WTC11 (cell line): Measurements from ENCODE around the gene SRSF11. TPM values are rescaled to one million over a fixed set of nuclear protein-coding genes. Genes with fewer than 3 reads are reported as not detected.
A peak's percentile ranks its signal among the peaks of the same experiment; 100 is the strongest.

Experiments used
- AFF4 ChIP-seq: sonication (generic); formaldehyde crosslinking; IDR thresholded peaks from 2 replicates; pipeline ENCODE4 v1.8.1; 2023; ENCODE audit warnings: mild to moderate bottlenecking, missing genetic modification reagents, borderline replicate concordance
- ARID4B ChIP-seq: sonication (generic); formaldehyde crosslinking; IDR thresholded peaks from 2 replicates; pipeline ENCODE4 v1.8.0; 2023; ENCODE audit warnings: missing genetic modification reagents, mild to moderate bottlenecking, borderline replicate concordance
- ATF2 ChIP-seq: sonication (generic); formaldehyde crosslinking; IDR thresholded peaks from 2 replicates; pipeline ENCODE4 v1.8.1; 2022; ENCODE audit warnings: low read depth, missing genetic modification reagents, borderline replicate concordance
- CREM ChIP-seq: sonication (generic); formaldehyde crosslinking; IDR thresholded peaks from 2 replicates; pipeline ENCODE4 v1.8.1; 2022; ENCODE audit warnings: mild to moderate bottlenecking, missing genetic modification reagents, moderate library complexity
- FOXJ3 ChIP-seq: sonication (generic); formaldehyde crosslinking; IDR thresholded peaks from 2 replicates; pipeline ENCODE4 v1.9.0; 2021; ENCODE audit warnings: missing genetic modification reagents, mild to moderate bottlenecking, borderline replicate concordance
- GABPB1 ChIP-seq: sonication (generic); formaldehyde crosslinking; IDR thresholded peaks from 2 replicates; pipeline ENCODE4 v1.8.1; 2023; ENCODE audit warnings: mild to moderate bottlenecking, missing genetic modification reagents
- KAT7 ChIP-seq: sonication (generic); formaldehyde crosslinking; IDR thresholded peaks from 2 replicates; pipeline ENCODE4 v1.8.1; 2023; ENCODE audit warnings: missing genetic modification reagents, mild to moderate bottlenecking, borderline replicate concordance
- MYBL2 ChIP-seq: sonication (generic); formaldehyde crosslinking; IDR thresholded peaks from 2 replicates; pipeline ENCODE4 v1.8.1; 2023; ENCODE audit warnings: mild to moderate bottlenecking, moderate library complexity, missing genetic modification reagents
- NFE2L1 ChIP-seq: sonication (generic); formaldehyde crosslinking; IDR thresholded peaks from 2 replicates; pipeline ENCODE4 v1.8.1; 2023; ENCODE audit warnings: missing genetic modification reagents
- NFYB ChIP-seq: sonication (generic); formaldehyde crosslinking; conservative IDR thresholded peaks from 2 replicates; pipeline ENCODE4 v1.8.0; 2022; ENCODE audit warnings: low read depth, missing genetic modification reagents
- TCF7 ChIP-seq: sonication (generic); formaldehyde crosslinking; IDR thresholded peaks from 2 replicates; pipeline ENCODE4 v1.8.0; 2022; ENCODE audit warnings: mild to moderate bottlenecking, low read depth, missing genetic modification reagents, moderate library complexity
- TEAD1 ChIP-seq: sonication (generic); formaldehyde crosslinking; IDR thresholded peaks from 2 replicates; pipeline ENCODE4 v1.8.0; 2022; ENCODE audit warnings: mild to moderate bottlenecking, missing genetic modification reagents
- TEAD4 ChIP-seq: sonication (generic); formaldehyde crosslinking; IDR thresholded peaks from 2 replicates; pipeline ENCODE4 v1.8.0; 2022; ENCODE audit warnings: mild to moderate bottlenecking, missing genetic modification reagents
- ZBTB43 ChIP-seq: sonication (generic); formaldehyde crosslinking; IDR thresholded peaks from 2 replicates; pipeline ENCODE4 v1.8.1; 2023; ENCODE audit warnings: mild to moderate bottlenecking, missing genetic modification reagents
- total RNA-seq: library from RNA; stranded (reverse); gene quantifications from 3 replicates; pipeline ENCODE4 v1.2.3, GENCODE V29; 2021
- TF ChIP-seq, protein P1 (sequence below): fragments of 250-450 bp; sonication (Bioruptor Pico); conservative IDR thresholded peaks from 2 replicates; pipeline ENCODE4 v1.9.0; 2021; ENCODE audit warnings: mild to moderate bottlenecking
- TF ChIP-seq, protein P2 (sequence below): sonication (generic); formaldehyde crosslinking; IDR thresholded peaks from 2 replicates; pipeline ENCODE4 v1.8.0; 2022; ENCODE audit warnings: mild to moderate bottlenecking, missing genetic modification reagents
- TF ChIP-seq, protein P3 (sequence below): fragments of 250-450 bp; sonication (Bioruptor Pico); IDR thresholded peaks from 2 replicates; pipeline ENCODE4 v1.9.0; 2021; ENCODE audit warnings: mild to moderate bottlenecking, borderline replicate concordance
- TF ChIP-seq, protein P4 (sequence below): sonication (generic); formaldehyde crosslinking; IDR thresholded peaks from 2 replicates; pipeline ENCODE4 v1.8.1; 2022; ENCODE audit warnings: mild to moderate bottlenecking, moderate library complexity, missing genetic modification reagents

SRSF11 gene
- total RNA-seq, 1 experiment from 2014 or later, result 193 TPM

GRCh38 chr1:70205434-70206118 is 15.6 kb upstream of the SRSF11 start, which contains the start of gene LRRC40 (continued):
- TF ChIP-seq ARID4B (CRISPR knock-in tag) (peak; percentile 81; the same call in 1 of the 2 replicates), KAT7 (CRISPR knock-in tag) (peak; percentile 89), NFE2L1 (CRISPR knock-in tag) (0 out of 2 replicates have a peak, but pooled peaks have one; percentile 28), ZBTB43 (CRISPR knock-in tag) (0 out of 2 replicates have a peak, but pooled peaks have one; percentile 87), FOXJ3 (CRISPR knock-in tag) (no peak), ATF2 (no peak), MYBL2 (CRISPR knock-in tag) (peak; percentile 78), TEAD4 (CRISPR knock-in tag) (no peak), NFYB (CRISPR knock-in tag) (peak; percentile 31; the same call in 1 of the 2 replicates), TCF7 (CRISPR knock-in tag) (no peak), AFF4 (CRISPR knock-in tag) (peak; percentile 68; the same call in 1 of the 2 replicates), GABPB1 (CRISPR knock-in tag) (peak; percentile 82), TEAD1 (CRISPR knock-in tag) (peak; percentile 50; the same call in 1 of the 2 replicates), CREM (CRISPR knock-in tag) (peak; percentile 100)
- TF ChIP-seq, protein P1, sequence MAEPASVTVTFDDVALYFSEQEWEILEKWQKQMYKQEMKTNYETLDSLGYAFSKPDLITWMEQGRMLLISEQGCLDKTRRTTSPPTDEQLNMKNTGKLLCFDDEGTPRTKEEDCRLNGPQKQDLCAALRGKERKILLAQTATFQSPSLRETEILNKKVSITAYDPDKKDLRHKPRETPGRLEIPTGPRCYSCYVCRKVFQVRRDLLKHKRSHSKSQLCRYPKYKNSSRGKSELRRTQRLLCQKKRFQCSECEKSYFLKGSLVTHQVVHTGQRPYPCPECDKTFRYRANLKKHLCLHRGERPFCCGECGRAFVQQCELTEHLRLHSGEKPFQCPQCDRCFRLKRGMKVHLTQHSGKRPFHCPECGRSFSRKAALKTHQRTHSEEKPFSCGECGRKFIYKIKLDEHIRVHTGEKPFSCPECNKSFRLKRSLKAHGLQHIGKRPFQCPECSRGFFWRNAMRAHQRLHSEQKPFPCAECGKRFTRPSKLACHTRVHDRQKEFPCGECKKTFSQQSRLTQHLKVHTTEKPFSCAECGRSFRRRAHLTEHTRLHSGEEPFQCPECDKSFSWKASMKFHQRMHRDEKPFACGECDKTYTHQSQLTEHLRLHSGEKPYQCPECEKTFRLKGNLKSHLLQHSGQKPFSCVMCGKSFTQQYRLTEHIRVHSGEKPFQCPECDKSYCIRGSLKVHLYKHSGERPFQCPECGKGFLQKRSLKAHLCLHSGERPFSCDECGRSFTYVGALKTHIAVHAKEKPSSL (CRISPR knock-in tag), result no peak
- TF ChIP-seq, protein P2, sequence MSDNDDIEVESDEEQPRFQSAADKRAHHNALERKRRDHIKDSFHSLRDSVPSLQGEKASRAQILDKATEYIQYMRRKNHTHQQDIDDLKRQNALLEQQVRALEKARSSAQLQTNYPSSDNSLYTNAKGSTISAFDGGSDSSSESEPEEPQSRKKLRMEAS, result peak; percentile 87
- TF ChIP-seq, protein P3, sequence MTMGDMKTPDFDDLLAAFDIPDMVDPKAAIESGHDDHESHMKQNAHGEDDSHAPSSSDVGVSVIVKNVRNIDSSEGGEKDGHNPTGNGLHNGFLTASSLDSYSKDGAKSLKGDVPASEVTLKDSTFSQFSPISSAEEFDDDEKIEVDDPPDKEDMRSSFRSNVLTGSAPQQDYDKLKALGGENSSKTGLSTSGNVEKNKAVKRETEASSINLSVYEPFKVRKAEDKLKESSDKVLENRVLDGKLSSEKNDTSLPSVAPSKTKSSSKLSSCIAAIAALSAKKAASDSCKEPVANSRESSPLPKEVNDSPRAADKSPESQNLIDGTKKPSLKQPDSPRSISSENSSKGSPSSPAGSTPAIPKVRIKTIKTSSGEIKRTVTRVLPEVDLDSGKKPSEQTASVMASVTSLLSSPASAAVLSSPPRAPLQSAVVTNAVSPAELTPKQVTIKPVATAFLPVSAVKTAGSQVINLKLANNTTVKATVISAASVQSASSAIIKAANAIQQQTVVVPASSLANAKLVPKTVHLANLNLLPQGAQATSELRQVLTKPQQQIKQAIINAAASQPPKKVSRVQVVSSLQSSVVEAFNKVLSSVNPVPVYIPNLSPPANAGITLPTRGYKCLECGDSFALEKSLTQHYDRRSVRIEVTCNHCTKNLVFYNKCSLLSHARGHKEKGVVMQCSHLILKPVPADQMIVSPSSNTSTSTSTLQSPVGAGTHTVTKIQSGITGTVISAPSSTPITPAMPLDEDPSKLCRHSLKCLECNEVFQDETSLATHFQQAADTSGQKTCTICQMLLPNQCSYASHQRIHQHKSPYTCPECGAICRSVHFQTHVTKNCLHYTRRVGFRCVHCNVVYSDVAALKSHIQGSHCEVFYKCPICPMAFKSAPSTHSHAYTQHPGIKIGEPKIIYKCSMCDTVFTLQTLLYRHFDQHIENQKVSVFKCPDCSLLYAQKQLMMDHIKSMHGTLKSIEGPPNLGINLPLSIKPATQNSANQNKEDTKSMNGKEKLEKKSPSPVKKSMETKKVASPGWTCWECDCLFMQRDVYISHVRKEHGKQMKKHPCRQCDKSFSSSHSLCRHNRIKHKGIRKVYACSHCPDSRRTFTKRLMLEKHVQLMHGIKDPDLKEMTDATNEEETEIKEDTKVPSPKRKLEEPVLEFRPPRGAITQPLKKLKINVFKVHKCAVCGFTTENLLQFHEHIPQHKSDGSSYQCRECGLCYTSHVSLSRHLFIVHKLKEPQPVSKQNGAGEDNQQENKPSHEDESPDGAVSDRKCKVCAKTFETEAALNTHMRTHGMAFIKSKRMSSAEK, result no peak
- TF ChIP-seq, protein P4, sequence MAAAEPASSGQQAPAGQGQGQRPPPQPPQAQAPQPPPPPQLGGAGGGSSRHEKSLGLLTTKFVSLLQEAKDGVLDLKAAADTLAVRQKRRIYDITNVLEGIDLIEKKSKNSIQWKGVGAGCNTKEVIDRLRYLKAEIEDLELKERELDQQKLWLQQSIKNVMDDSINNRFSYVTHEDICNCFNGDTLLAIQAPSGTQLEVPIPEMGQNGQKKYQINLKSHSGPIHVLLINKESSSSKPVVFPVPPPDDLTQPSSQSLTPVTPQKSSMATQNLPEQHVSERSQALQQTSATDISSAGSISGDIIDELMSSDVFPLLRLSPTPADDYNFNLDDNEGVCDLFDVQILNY (CRISPR knock-in tag), result peak; percentile 88; the same call in 1 of the 2 replicates
